SK-N-SH (cell line): Measurements from ENCODE around the gene VWA3B.

Source experiments
- POLR2AphosphoS5 ChIP-seq: IDR thresholded peaks from 2 replicates; pipeline ENCODE4 v1.6.1; 2012; ENCODE audit warnings: low read depth, low read length
- TEAD4 ChIP-seq: IDR thresholded peaks from 2 replicates; pipeline ENCODE4 v1.4.0; 2012; ENCODE audit warnings: mild to moderate bottlenecking, borderline replicate concordance; ENCODE audit not compliant: insufficient read depth

- no peak for TF ChIP-seq TEAD4
- TF ChIP-seq POLR2AphosphoS5, result no peak
These were observed 182.3 kb downstream of the VWA3B start for GRCh38 chr2:98269274-98269673.
